ENCODE measurements around the gene SRRM4.

DNA sequence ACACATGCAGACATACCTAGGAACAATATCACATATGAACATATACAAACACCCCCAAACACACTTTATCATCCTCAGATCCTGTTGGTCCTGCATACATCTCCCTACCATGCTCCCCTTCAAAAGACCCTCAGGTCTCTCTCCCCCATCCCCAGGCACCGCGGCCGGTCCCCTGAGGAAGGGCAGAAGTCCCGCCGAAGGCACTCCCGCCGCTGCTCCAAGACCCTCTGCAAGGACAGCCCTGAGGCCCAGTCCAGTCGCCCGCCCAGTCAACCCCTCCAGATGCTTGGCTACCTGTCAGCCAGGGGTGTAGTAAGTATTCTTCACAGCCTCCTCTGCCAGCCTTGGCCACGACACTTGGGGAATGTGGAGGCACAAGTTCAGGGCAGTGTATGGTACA is 149.2 kb downstream of the SRRM4 start:
- TF ChIP-seq TAF1 (IDR thresholded peaks at IDR 0.05; ENCODE audit: borderline replicate concordance, insufficient read depth, low read length) (no peak), POLR2AphosphoS5 (IDR thresholded peaks at IDR 0.05; ENCODE audit: low read depth, low read length) (no peak), SIN3A (IDR thresholded peaks at IDR 0.05; ENCODE audit: borderline replicate concordance, insufficient read depth, low read length) (no peak)
- TF ChIP-seq, protein P1, sequence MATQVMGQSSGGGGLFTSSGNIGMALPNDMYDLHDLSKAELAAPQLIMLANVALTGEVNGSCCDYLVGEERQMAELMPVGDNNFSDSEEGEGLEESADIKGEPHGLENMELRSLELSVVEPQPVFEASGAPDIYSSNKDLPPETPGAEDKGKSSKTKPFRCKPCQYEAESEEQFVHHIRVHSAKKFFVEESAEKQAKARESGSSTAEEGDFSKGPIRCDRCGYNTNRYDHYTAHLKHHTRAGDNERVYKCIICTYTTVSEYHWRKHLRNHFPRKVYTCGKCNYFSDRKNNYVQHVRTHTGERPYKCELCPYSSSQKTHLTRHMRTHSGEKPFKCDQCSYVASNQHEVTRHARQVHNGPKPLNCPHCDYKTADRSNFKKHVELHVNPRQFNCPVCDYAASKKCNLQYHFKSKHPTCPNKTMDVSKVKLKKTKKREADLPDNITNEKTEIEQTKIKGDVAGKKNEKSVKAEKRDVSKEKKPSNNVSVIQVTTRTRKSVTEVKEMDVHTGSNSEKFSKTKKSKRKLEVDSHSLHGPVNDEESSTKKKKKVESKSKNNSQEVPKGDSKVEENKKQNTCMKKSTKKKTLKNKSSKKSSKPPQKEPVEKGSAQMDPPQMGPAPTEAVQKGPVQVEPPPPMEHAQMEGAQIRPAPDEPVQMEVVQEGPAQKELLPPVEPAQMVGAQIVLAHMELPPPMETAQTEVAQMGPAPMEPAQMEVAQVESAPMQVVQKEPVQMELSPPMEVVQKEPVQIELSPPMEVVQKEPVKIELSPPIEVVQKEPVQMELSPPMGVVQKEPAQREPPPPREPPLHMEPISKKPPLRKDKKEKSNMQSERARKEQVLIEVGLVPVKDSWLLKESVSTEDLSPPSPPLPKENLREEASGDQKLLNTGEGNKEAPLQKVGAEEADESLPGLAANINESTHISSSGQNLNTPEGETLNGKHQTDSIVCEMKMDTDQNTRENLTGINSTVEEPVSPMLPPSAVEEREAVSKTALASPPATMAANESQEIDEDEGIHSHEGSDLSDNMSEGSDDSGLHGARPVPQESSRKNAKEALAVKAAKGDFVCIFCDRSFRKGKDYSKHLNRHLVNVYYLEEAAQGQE (IDR thresholded peaks at IDR 0.05; ENCODE audit: insufficient read depth in 1 of 2, low read depth in 2 of 2, low read length in 2 of 2): no peak
